Stimulated activated CD4-positive, alpha-beta T cell treated with anti-CD3 and anti-CD28 coated beads, Interleukin-2, amount 100 ng/mL, for 4 hours (primary cell): ENCODE data around the gene CHID1.

ENCODE experiments used
- DNase-seq: peaks from one replicate; pipeline ENCODE4 v3.0.0-alpha.2; 2020; ENCODE audit warnings: low read depth

The CHID1 gene

GRCh38 chr11:823441-824291 is 86.9 kb downstream of the CHID1 start:
- no peak for DNase-seq

- DNase-seq: no peak
Measured at GRCh38 chr11:821512-822371, 88.9 kb downstream of the CHID1 start.

GRCh38 chr11:820655-821511 is 89.7 kb downstream of the CHID1 start:
- no peak for DNase-seq

- peak; percentile 84 for DNase-seq
Measured at GRCh38 chr11:819943-820649, 90.5 kb downstream of the CHID1 start.

GRCh38 chr11:819129-819931 is 91.3 kb downstream of the CHID1 start:
- DNase-seq: peak; percentile 90

- DNase-seq: no peak
Measured at GRCh38 chr11:818396-819128, 92.0 kb downstream of the CHID1 start, which contains the start of gene PNPLA2. Gene PNPLA2, plus strand, starts transcription at chr11:818914. Its CDS starts 805 bp downstream, at chr11:819719.
